GM12878 (cell line): Measurements from ENCODE around the gene SLC35F3. TPM values are rescaled to one million over a fixed set of nuclear protein-coding genes. Genes with fewer than 3 reads are reported as not detected.

Experiments
- ATAC-seq: fragments of 200-7000 bp; cut with Tn5 transposase; 3 replicates; pipeline ENCODE4 v1.9.1; 2020; ENCODE audit warnings: mild to moderate bottlenecking, moderate library complexity
- BruUV-seq: library from RNA; stranded (reverse); fragments of 400-500 nt; replicated peaks from 2 replicates; lab custom pipeline; 2021; lab: Mats Ljungman, UMichigan
- CTCF ChIA-PET: fragments of 300-600 bp; sonication (Branson Sonifier 250); formaldehyde crosslinking; extraction: SDS; loops from one replicate; lab custom pipeline; 2021; ENCODE audit warnings: inconsistent platforms; lab: Yijun Ruan, JAX
- POLR2A ChIA-PET: fragments of 350-600 bp; formaldehyde crosslinking; extraction: SDS; loops from one replicate; lab custom pipeline; 2021; ENCODE audit warnings: inconsistent platforms; lab: Charles Lee
- RAD21 ChIA-PET: fragments of 300-600 bp; sonication (Branson Sonifier 250); formaldehyde crosslinking; loops from one replicate; lab custom pipeline; 2023; ENCODE audit warnings: antibody characterized with exemption; ENCODE audit not compliant: unreplicated experiment; lab: Charles Lee
- SMC1A ChIA-PET: fragments of 300-600 bp; sonication (Branson Sonifier 250); formaldehyde crosslinking; loops from one replicate; lab custom pipeline; 2023; ENCODE audit not compliant: unreplicated experiment, uncharacterized antibody; lab: Charles Lee
- DNase-seq: peaks from one replicate; pipeline ENCODE4 v3.0.0-alpha.2; 2011; ENCODE audit warnings: low read depth, low spot score
- FAIRE-seq: peaks from 3 replicates; lab custom pipeline; 2011; peaks lifted over from hg19 to GRCh38; lab: Jason Lieb, UNC
- H2AFZ ChIP-seq: 2 replicates; pipeline ENCODE4 v1.6.0; 2011; ENCODE audit warnings: low read depth, low read length, control low read depth; ENCODE audit not compliant: control insufficient read depth
- H3K27ac ChIP-seq: 2 replicates; pipeline ENCODE4 v1.5.1; 2011; ENCODE audit warnings: control low read depth; ENCODE audit not compliant: control insufficient read depth, insufficient read depth
- H3K27me3 ChIP-seq, 2 experiments: replicated peaks in 1 of 2; 2 replicates each; pipeline versions ENCODE4 v1.6.0 to v1.6.1; 2011; ENCODE audit warnings: low read length in 1 of 2; ENCODE audit not compliant: control insufficient read depth in 2 of 2, insufficient read depth in 2 of 2
- H3K36me3 ChIP-seq, 2 experiments: 2 replicates each; pipeline ENCODE4 v1.5.1; 2011; ENCODE audit warnings: low read length in 1 of 2; ENCODE audit not compliant: control insufficient read depth in 2 of 2, insufficient read depth in 2 of 2
- H3K4me1 ChIP-seq: 2 replicates; pipeline ENCODE4 v1.6.1; 2011; ENCODE audit warnings: mild to moderate bottlenecking, low read length, moderate library complexity, mixed read lengths; ENCODE audit not compliant: control insufficient read depth, insufficient read depth
- H3K4me2 ChIP-seq: 2 replicates; pipeline ENCODE4 v1.6.0; 2011; ENCODE audit warnings: control low read depth; ENCODE audit not compliant: control insufficient read depth, insufficient read depth
- H3K4me3 ChIP-seq: fragments of 200-600 bp; sonication (generic); 2 replicates; pipeline ENCODE4 v1.5.1; 2016
- H3K79me2 ChIP-seq: 2 replicates; pipeline ENCODE4 v1.6.0; 2011; ENCODE audit warnings: low read length; ENCODE audit not compliant: control insufficient read depth, insufficient read depth
- H3K9ac ChIP-seq: 2 replicates; pipeline ENCODE4 v1.8.0; 2011; ENCODE audit warnings: low read length, control low read depth, mixed read lengths; ENCODE audit not compliant: control insufficient read depth, insufficient read depth
- H3K9me3 ChIP-seq: replicated peaks from 3 replicates; pipeline ENCODE4 v1.5.1; 2011; ENCODE audit warnings: mild to moderate bottlenecking, low read length; ENCODE audit not compliant: control insufficient read depth, insufficient read depth
- H4K20me1 ChIP-seq: 2 replicates; pipeline ENCODE4 v1.6.0; 2011; ENCODE audit not compliant: control insufficient read depth, insufficient read depth
- EP300 ChIP-seq, 2 experiments: fragments of 150-350 bp in 1 of 2; IDR thresholded peaks; 2 replicates each; pipeline ENCODE4 v1.6.1; 2011 to 2012; ENCODE audit warnings: low read depth in 2 of 2, low read length in 2 of 2, borderline replicate concordance in 1 of 2, improper control_type of control experiment in 1 of 2, inconsistent platforms in 1 of 2; ENCODE audit not compliant: control insufficient read depth in 1 of 2
- IRF4 ChIP-seq: IDR thresholded peaks from 2 replicates; pipeline ENCODE4 v1.6.1; 2011; ENCODE audit warnings: low read depth, low read length
- RAD51 ChIP-seq: fragments of 450-650 bp; IDR thresholded peaks from 2 replicates; pipeline ENCODE4 v1.6.1; 2016; ENCODE audit warnings: moderate library complexity, mild to moderate bottlenecking, inconsistent platforms
- RUNX3 ChIP-seq: IDR thresholded peaks from 2 replicates; pipeline ENCODE4 v1.6.1; 2012; ENCODE audit warnings: low read length, inconsistent platforms
- SIN3A ChIP-seq: IDR thresholded peaks from 2 replicates; pipeline ENCODE4 v1.6.1; 2012; ENCODE audit warnings: low read depth, low read length, improper control_type of control experiment
- SUZ12 ChIP-seq: fragments of 200-600 bp; sonication (generic); IDR thresholded peaks from one replicate; pipeline ENCODE4 v1.6.1; 2018; ENCODE audit warnings: antibody characterized with exemption, mild to moderate bottlenecking; ENCODE audit not compliant: unreplicated experiment
- TCF3 ChIP-seq: IDR thresholded peaks from 2 replicates; pipeline ENCODE4 v1.6.1; 2012; ENCODE audit warnings: low read depth, mild to moderate bottlenecking, low read length, borderline replicate concordance; ENCODE audit not compliant: insufficient read depth
- ZNF207 ChIP-seq: fragments of 450-650 bp; IDR thresholded peaks from 2 replicates; pipeline ENCODE4 v1.6.1; 2014; ENCODE audit warnings: antibody characterized with exemption, mild to moderate bottlenecking, borderline replicate concordance
- WGBS: methylation state at CpG from one replicate; pipeline ENCODE4 v1.1.6; 2016; ENCODE audit warnings: low lambda C conversion rate; ENCODE audit not compliant: insufficient replicate concordance, insufficient coverage; ENCODE audit errors: missing lambda C conversion rate; 5-methylcytosine and 5-hydroxymethylcytosine counted together
- in situ Hi-C: fragments of 300-500 bp; cut with MboI; formaldehyde crosslinking; loops from 9 replicates; pipeline ENCODE4 v1.14.3; 2018; ENCODE audit warnings: mixed read lengths
- intact Hi-C: fragments of 100-400 bp; cut with micrococcal nuclease; formaldehyde crosslinking; loops from one replicate; pipeline ENCODE4 v1.14.2; 2022; ENCODE audit not compliant: unreplicated experiment
- polyA plus RNA-seq, 11 experiments: library from polyadenylated mRNA; depleted of rRNA in 4 of 11; unstranded in 6 of 11; stranded (reverse) in 5 of 11; fragments of >200 nt; fragmentation: Nextera tagmentation in 4 of 11; fragmentation: Illumina TruSeq in 1 of 11; extraction: Ambion mirVana in 4 of 11; extraction: Trizol in 1 of 11; gene quantifications; 1 replicate in 1 of 11; 2 replicates in 10 of 11; pipeline versions ENCODE4 v1.2.1 to v1.2.3, GENCODE V29; 2011 to 2016; ENCODE audit warnings: inconsistent platforms in 2 of 11, missing spikeins in 2 of 11, low read depth in 1 of 11
- total RNA-seq, 4 experiments: library from RNA; depleted of rRNA in 3 of 4; stranded (reverse); fragments of >200 nt in 3 of 4; fragmentation: Illumina TruSeq in 1 of 4; extraction: Trizol in 1 of 4; gene quantifications; 2 replicates each; pipeline versions ENCODE4 v1.2.1 to v1.2.3, GENCODE V29; 2013 to 2021
- TF ChIP-seq, protein P1 (sequence below): IDR thresholded peaks from 2 replicates; pipeline ENCODE4 v1.6.1; 2011; ENCODE audit warnings: low read depth, low read length, improper control_type of control experiment, borderline replicate concordance
- TF ChIP-seq, protein P2 (sequence below): fragments of 450-650 bp; IDR thresholded peaks from 2 replicates; pipeline ENCODE4 v1.6.1; 2014; ENCODE audit warnings: mild to moderate bottlenecking
- TF ChIP-seq, protein P3 (sequence below): IDR thresholded peaks from 2 replicates; pipeline ENCODE4 v1.6.1; 2012; ENCODE audit warnings: low read depth, low read length, improper control_type of control experiment
- TF ChIP-seq, protein P4 (sequence below): fragments of 450-650 bp; formaldehyde crosslinking; IDR thresholded peaks from 2 replicates; pipeline ENCODE4 v1.4.0; 2022; ENCODE audit warnings: mild to moderate bottlenecking, moderate library complexity

The SLC35F3 gene
- total and polyA plus RNA-seq, 10 of the 15 experiments (the other 5 are each of a cell fraction or from before 2014, with no cell fraction given), result 1.0 to 8.6 (median 5.7) TPM

DNA sequence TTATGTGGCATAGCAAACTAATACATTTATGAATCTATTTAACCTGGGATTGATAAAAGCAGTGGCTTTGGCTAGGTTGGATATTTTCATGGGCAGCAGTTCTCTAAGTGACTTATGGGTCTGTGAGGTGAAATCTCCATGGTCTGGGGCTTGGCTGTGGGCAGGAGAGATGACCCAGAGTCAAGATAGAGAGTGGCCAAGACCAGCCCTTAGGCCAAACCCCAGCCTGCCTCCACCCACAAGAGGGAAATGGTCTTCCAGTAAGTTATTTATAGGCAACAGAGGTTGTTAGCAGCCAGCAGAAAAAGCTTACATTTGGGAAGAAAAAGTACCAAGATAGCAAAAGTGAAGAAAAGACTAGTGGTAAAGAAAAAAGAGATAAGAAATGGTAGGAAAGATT, 61.4 kb downstream of the SLC35F3 start:
- no peak for FAIRE-seq
- TF ChIP-seq EP300 (IDR thresholded peaks at IDR 0.05; ENCODE audit: borderline replicate concordance in 1 of 2, control insufficient read depth in 1 of 2, low read depth in 2 of 2, low read length in 2 of 2) (no peak), TCF3 (no peak)
- intact Hi-C loops, result no loop called here

DNA sequence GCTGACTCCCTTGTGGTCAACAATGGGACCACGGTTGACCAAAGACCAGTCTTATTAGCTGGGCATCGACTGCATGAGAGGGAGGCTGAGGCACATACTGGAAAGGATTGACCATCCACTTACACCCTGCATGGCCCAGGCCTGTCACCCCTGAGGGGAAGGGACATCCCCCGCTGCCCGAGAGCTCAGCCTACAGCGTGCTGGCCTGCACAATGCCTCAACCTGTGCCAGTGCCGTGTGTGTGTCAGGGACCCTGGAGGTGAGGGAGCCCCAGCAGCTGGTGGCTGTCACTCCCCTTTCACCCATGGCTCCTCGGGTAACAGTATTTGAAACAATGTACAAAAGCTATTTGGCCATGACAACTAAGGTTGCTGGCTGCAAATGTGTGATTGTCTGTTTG, 67.3 kb downstream of the SLC35F3 start:
- no peaks in the 10 kb centered on the region for H3K4me1 ChIP-seq
- no peak for ATAC-seq
- POLR2A ChIA-PET, result no interaction called here
- TF ChIP-seq SUZ12, result no peak
- TF ChIP-seq, protein P1, sequence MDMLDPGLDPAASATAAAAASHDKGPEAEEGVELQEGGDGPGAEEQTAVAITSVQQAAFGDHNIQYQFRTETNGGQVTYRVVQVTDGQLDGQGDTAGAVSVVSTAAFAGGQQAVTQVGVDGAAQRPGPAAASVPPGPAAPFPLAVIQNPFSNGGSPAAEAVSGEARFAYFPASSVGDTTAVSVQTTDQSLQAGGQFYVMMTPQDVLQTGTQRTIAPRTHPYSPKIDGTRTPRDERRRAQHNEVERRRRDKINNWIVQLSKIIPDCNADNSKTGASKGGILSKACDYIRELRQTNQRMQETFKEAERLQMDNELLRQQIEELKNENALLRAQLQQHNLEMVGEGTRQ, result no peak
- TF ChIP-seq, protein P2, sequence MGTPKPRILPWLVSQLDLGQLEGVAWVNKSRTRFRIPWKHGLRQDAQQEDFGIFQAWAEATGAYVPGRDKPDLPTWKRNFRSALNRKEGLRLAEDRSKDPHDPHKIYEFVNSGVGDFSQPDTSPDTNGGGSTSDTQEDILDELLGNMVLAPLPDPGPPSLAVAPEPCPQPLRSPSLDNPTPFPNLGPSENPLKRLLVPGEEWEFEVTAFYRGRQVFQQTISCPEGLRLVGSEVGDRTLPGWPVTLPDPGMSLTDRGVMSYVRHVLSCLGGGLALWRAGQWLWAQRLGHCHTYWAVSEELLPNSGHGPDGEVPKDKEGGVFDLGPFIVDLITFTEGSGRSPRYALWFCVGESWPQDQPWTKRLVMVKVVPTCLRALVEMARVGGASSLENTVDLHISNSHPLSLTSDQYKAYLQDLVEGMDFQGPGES, result no peak
- TF ChIP-seq RUNX3, result no peak
- TF ChIP-seq, protein P3, sequence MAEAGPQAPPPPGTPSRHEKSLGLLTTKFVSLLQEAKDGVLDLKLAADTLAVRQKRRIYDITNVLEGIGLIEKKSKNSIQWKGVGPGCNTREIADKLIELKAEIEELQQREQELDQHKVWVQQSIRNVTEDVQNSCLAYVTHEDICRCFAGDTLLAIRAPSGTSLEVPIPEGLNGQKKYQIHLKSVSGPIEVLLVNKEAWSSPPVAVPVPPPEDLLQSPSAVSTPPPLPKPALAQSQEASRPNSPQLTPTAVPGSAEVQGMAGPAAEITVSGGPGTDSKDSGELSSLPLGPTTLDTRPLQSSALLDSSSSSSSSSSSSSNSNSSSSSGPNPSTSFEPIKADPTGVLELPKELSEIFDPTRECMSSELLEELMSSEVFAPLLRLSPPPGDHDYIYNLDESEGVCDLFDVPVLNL, result no peak
- no peak for TF ChIP-seq IRF4
- no peak for TF ChIP-seq SIN3A
- TF ChIP-seq, protein P4, sequence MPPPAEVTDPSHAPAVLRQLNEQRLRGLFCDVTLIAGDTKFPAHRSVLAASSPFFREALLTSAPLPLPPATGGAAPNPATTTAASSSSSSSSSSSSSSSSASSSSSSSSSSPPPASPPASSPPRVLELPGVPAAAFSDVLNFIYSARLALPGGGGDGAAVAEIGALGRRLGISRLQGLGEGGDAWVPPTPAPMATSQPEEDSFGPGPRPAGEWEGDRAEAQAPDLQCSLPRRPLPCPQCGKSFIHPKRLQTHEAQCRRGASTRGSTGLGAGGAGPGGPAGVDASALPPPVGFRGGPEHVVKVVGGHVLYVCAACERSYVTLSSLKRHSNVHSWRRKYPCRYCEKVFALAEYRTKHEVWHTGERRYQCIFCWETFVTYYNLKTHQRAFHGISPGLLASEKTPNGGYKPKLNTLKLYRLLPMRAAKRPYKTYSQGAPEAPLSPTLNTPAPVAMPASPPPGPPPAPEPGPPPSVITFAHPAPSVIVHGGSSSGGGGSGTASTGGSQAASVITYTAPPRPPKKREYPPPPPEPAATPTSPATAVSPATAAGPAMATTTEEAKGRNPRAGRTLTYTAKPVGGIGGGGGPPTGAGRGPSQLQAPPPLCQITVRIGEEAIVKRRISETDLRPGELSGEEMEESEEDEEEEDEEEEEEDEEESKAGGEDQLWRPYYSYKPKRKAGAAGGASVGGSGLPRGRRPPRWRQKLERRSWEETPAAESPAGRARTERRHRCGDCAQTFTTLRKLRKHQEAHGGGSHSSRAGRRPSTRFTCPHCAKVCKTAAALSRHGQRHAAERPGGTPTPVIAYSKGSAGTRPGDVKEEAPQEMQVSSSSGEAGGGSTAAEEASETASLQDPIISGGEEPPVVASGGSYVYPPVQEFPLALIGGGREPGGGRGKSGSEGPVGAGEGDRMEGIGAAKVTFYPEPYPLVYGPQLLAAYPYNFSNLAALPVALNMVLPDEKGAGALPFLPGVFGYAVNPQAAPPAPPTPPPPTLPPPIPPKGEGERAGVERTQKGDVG (CRISPR knock-in tag), result no peak
- no peak for TF ChIP-seq ZNF207
- no peak for TF ChIP-seq RAD51

More for the DNA sequence above, 61.4 kb downstream of the SLC35F3 start:
- ATAC-seq (no peak), DNase-seq (no peak)
- no TSS peak for BruUV-seq
- Histone ChIP-seq H3K4me2 (no peak overlapping the region), H3K27me3 (no peaks in the 10 kb centered on the region), H3K4me3 (no peak overlapping the region), H2AFZ (no peak overlapping the region), H3K9me3 (no peaks in the 10 kb centered on the region), H4K20me1 (no peaks in the 10 kb centered on the region), H3K9ac (no peak overlapping the region), H3K36me3 (no peaks in the 10 kb centered on the region), H3K4me1 (no peaks in the 10 kb centered on the region), H3K79me2 (no peaks in the 10 kb centered on the region), H3K27ac (no peak overlapping the region)
- RAD21 ChIA-PET, result interaction anchor here (0.6 kb wide), 1 partner anchor 507 kb away, joined by 3 read pairs; no protein-coding TSS in a partner anchor
- CTCF ChIA-PET, result no interaction called here
- POLR2A ChIA-PET, result no interaction called here
- SMC1A ChIA-PET, result no interaction called here
- in situ Hi-C loops, result no loop called here

More for the DNA sequence above, 67.3 kb downstream of the SLC35F3 start:
- intact Hi-C loops (no loop called here), in situ Hi-C loops (no loop called here)
- BruUV-seq, result no TSS peak
- ChIA-PET RAD21 (no interaction called here), SMC1A (no interaction called here), CTCF (no interaction called here)
- 48% methylated on average over 7 of the region's 7 CpGs for WGBS
- no peak overlapping the region for H3K4me2 ChIP-seq
- no peaks in the 10 kb centered on the region for H3K9me3 ChIP-seq
- no peak overlapping the region for H3K4me3 ChIP-seq
- no peaks in the 10 kb centered on the region for H4K20me1 ChIP-seq
- H3K36me3 ChIP-seq, result no peaks in the 10 kb centered on the region
- no peak overlapping the region for H3K9ac ChIP-seq
- FAIRE-seq, result no peak
- no peaks in the 10 kb centered on the region for H3K79me2 ChIP-seq
- no peaks in the 10 kb centered on the region; a peak in 1 of 4 replicates for H3K27me3 ChIP-seq
- no peak overlapping the region for H2AFZ ChIP-seq
- DNase-seq, result no peak
- no peak overlapping the region for H3K27ac ChIP-seq
